HCT116 (cell line): ENCODE measurements around the gene PSG2. TPM values are rescaled to one million over a fixed set of nuclear protein-coding genes. Genes with fewer than 3 reads are reported as not detected.
"Not testable (repeated sequence)": the region's sequence is repeated elsewhere in the genome, so short reads cannot be mapped to it uniquely, and the experiment has no call there.

Experiments used
- ATAC-seq: fragments of 200-7000 bp; cut with Tn5 transposase; 2 replicates; pipeline ENCODE4 v1.9.1; 2020; ENCODE audit warnings: mild to moderate bottlenecking, moderate library complexity
- BruUV-seq: library from RNA; stranded (reverse); fragments of 400-500 nt; replicated peaks from 2 replicates; lab custom pipeline; 2021; lab: Mats Ljungman, UMichigan
- CTCF ChIA-PET: fragments of 300-600 bp; sonication (Branson Sonifier 250); formaldehyde crosslinking; loops from one replicate; lab custom pipeline; 2021; ENCODE audit warnings: antibody characterized with exemption; lab: Charles Lee
- POLR2A ChIA-PET: fragments of 300-600, 350-600 bp; sonication (Branson Sonifier 250); formaldehyde crosslinking; loops from one replicate; lab custom pipeline; 2021; ENCODE audit warnings: antibody characterized with exemption; lab: Charles Lee
- RAD21 ChIA-PET, 2 experiments: fragments of 300-600 bp; sonication (Branson Sonifier 250); formaldehyde crosslinking; loops; one replicate each; lab custom pipeline; 2023; ENCODE audit warnings: low total read pairs in 2 of 2; ENCODE audit not compliant: uncharacterized antibody in 2 of 2, unreplicated experiment in 2 of 2, low non-redundant PET in 1 of 2; lab: Charles Lee
- DNase-seq: peaks from one replicate; pipeline ENCODE4 v3.0.0-alpha.2; 2010; ENCODE audit warnings: low read depth, low spot score
- H2AFZ ChIP-seq: fragments of 200-600 bp; shearing (Covaris generic), sonication (generic); 2 replicates; pipeline ENCODE4 v1.6.1; 2017; ENCODE audit warnings: low read depth, mixed run types, mixed read lengths, antibody characterized with exemption, low read length; ENCODE audit not compliant: poor library complexity, severe bottlenecking
- H3K27ac ChIP-seq: 2 replicates; pipeline ENCODE4 v1.5.1; 2012; ENCODE audit warnings: low read depth, low read length
- H3K27me3 ChIP-seq: fragments of 200-600 bp; sonication (generic); 2 replicates; pipeline ENCODE4 v1.6.1; 2016; ENCODE audit warnings: mixed run types, low read length, mixed read lengths; ENCODE audit not compliant: insufficient read depth
- H3K36me3 ChIP-seq, 2 experiments: fragments of 200-500 bp in 1 of 2; fragments of 200-600 bp in 1 of 2; sonication (Bioruptor generic) in 1 of 2; sonication (generic) in 1 of 2; 2 replicates each; pipeline versions ENCODE4 v1.5.1 to v1.6.1; 2014 to 2016; ENCODE audit warnings: low read length in 2 of 2, inconsistent platforms in 1 of 2, mixed read lengths in 1 of 2, mixed run types in 1 of 2; ENCODE audit not compliant: insufficient read depth in 2 of 2, control insufficient read depth in 1 of 2
- H3K4me1 ChIP-seq, 2 experiments: fragments of 200-600 bp in 1 of 2; sonication (generic) in 1 of 2; 2 replicates each; pipeline versions ENCODE4 v1.5.1 to v1.6.1; 2012 to 2017; ENCODE audit warnings: low read length in 2 of 2, inconsistent platforms in 1 of 2, mild to moderate bottlenecking in 1 of 2, mixed read lengths in 1 of 2, mixed run types in 1 of 2, moderate library complexity in 1 of 2; ENCODE audit not compliant: insufficient read depth in 2 of 2, control insufficient read depth in 1 of 2
- H3K4me2 ChIP-seq: fragments of 200-600 bp; sonication (generic); 2 replicates; pipeline ENCODE4 v1.6.1; 2017; ENCODE audit warnings: mixed run types, low read length, mixed read lengths
- H3K4me3 ChIP-seq, 2 experiments: fragments of 200-600 bp in 1 of 2; sonication (generic) in 1 of 2; replicated peaks in 1 of 2; 2 replicates each; pipeline ENCODE4 v1.5.1; 2011 to 2016; ENCODE audit warnings: low read length in 2 of 2, control low read depth in 1 of 2, low read depth in 1 of 2, mild to moderate bottlenecking in 1 of 2, mixed read lengths in 1 of 2, mixed run types in 1 of 2
- H3K79me2 ChIP-seq: fragments of 200-600 bp; sonication (generic); 2 replicates; pipeline ENCODE4 v1.6.1; 2017; ENCODE audit warnings: mild to moderate bottlenecking, mixed run types, low read length, moderate library complexity, mixed read lengths; ENCODE audit not compliant: insufficient read depth
- H3K9ac ChIP-seq: fragments of 200-600 bp; sonication (generic); 2 replicates; pipeline ENCODE4 v1.6.1; 2016; ENCODE audit warnings: low read length, mixed read lengths
- H3K9me2 ChIP-seq: fragments of 200-600 bp; sonication (generic), shearing (Covaris generic); 2 replicates; pipeline ENCODE4 v1.6.1; 2017; ENCODE audit warnings: mixed run types, mild to moderate bottlenecking, moderate library complexity; ENCODE audit not compliant: insufficient read depth
- H3K9me3 ChIP-seq, 2 experiments: fragments of 200-500 bp in 1 of 2; fragments of 200-600 bp in 1 of 2; sonication (Bioruptor generic) in 1 of 2; sonication (generic) in 1 of 2; 2 replicates each; pipeline ENCODE4 v1.6.1; 2014 to 2017; ENCODE audit warnings: low read length in 2 of 2, mixed read lengths in 2 of 2, inconsistent platforms in 1 of 2, low read depth in 1 of 2, mild to moderate bottlenecking in 1 of 2, mixed run types in 1 of 2, moderate library complexity in 1 of 2; ENCODE audit not compliant: control insufficient read depth in 1 of 2, insufficient read depth in 1 of 2
- H4K20me1 ChIP-seq: fragments of 200-600 bp; sonication (generic), shearing (Covaris generic); 2 replicates; pipeline ENCODE4 v1.6.1; 2017; ENCODE audit warnings: mixed run types, mild to moderate bottlenecking, moderate library complexity; ENCODE audit not compliant: insufficient read depth
- ELF1 ChIP-seq: IDR thresholded peaks from 2 replicates; pipeline ENCODE4 v1.6.1; 2012; ENCODE audit warnings: low read depth, borderline replicate concordance
- JUND ChIP-seq: IDR thresholded peaks from 2 replicates; pipeline ENCODE4 v1.6.1; 2012
- MAX ChIP-seq: IDR thresholded peaks from 2 replicates; pipeline ENCODE4 v1.6.1; 2012
- RAD21 ChIP-seq: IDR thresholded peaks from 2 replicates; pipeline ENCODE4 v1.6.1; 2012; ENCODE audit warnings: low read depth, mild to moderate bottlenecking
- TCF7L2 ChIP-seq: IDR thresholded peaks from 2 replicates; pipeline ENCODE4 v1.7.0; 2011; ENCODE audit warnings: borderline replicate concordance, inconsistent platforms; ENCODE audit not compliant: insufficient read depth, insufficient read length; ENCODE audit errors: extremely low read depth
- intact Hi-C: fragments of 100-400 bp; cut with micrococcal nuclease; formaldehyde crosslinking; loops from 2 replicates; pipeline ENCODE4 v1.10.0; 2022
- total RNA-seq: library from RNA; stranded (reverse); gene quantifications from one replicate; pipeline ENCODE4 v1.2.1, GENCODE V29; 2021; ENCODE audit not compliant: unreplicated experiment
- TF ChIP-seq, protein P1 (sequence below), 3 experiments: fragments of 200-600 bp in 1 of 3; sonication (generic) in 1 of 3; IDR thresholded peaks in 2 of 3; conservative IDR thresholded peaks in 1 of 3; 2 replicates each; pipeline ENCODE4 v1.5.1; 2012 to 2017; ENCODE audit warnings: low read depth in 2 of 3, low read length in 2 of 3, antibody characterized with exemption in 1 of 3, borderline replicate concordance in 1 of 3, control low read depth in 1 of 3, mild to moderate bottlenecking in 1 of 3, mixed read lengths in 1 of 3, mixed run types in 1 of 3, moderate library complexity in 1 of 3; ENCODE audit not compliant: insufficient read depth in 1 of 3

Gene PSG2
- total RNA-seq, 1 experiment from 2014 or later = not detected

- Histone ChIP-seq H3K36me3 (no peaks in the 10 kb centered on the region), H3K9me2 (no peaks in the 10 kb centered on the region), H3K4me3 (no peak overlapping the region), H3K9me3 (no peaks in the 10 kb centered on the region), H3K4me1 (no peaks in the 10 kb centered on the region), H2AFZ (no peak overlapping the region), H3K79me2 (no peaks in the 10 kb centered on the region), H3K27ac (no peak overlapping the region), H3K9ac (no peak overlapping the region), H3K4me2 (no peak overlapping the region), H3K27me3 (no peaks in the 10 kb centered on the region), H4K20me1 (no peaks in the 10 kb centered on the region)
- POLR2A ChIA-PET = no interaction called here
- ATAC-seq (no peak), DNase-seq (no peak)
- TF ChIP-seq MAX (no peak), TCF7L2 (no peak), RAD21 (no peak), ELF1 (no peak), JUND (no peak)
- intact Hi-C loops = loop anchor here (10.0 kb wide), 1 partner anchor 311 kb away; no protein-coding TSS in a partner anchor
- BruUV-seq = no TSS peak
- RAD21 ChIA-PET = no interaction called here
- CTCF ChIA-PET = interaction anchor here (1.2 kb wide), 1 partner anchor 86 kb away, joined by 3 read pairs; no protein-coding TSS in a partner anchor
Observed at GRCh38 chr19:43105496-43105895, 23.0 kb upstream of the PSG2 start.

- RAD21 ChIA-PET, H3K9me3 ChIP-seq, H3K27ac ChIP-seq, H3K27me3 ChIP-seq, POLR2A ChIA-PET, H3K9ac ChIP-seq, H3K4me3 ChIP-seq, H2AFZ ChIP-seq, H3K4me1 ChIP-seq, H3K79me2 ChIP-seq, H4K20me1 ChIP-seq, H3K4me2 ChIP-seq, H3K36me3 ChIP-seq, H3K9me2 ChIP-seq, BruUV-seq: not testable (repeated sequence)
- ATAC-seq (peak; percentile 82), DNase-seq (peak; percentile 57)
- TF ChIP-seq, protein P1, sequence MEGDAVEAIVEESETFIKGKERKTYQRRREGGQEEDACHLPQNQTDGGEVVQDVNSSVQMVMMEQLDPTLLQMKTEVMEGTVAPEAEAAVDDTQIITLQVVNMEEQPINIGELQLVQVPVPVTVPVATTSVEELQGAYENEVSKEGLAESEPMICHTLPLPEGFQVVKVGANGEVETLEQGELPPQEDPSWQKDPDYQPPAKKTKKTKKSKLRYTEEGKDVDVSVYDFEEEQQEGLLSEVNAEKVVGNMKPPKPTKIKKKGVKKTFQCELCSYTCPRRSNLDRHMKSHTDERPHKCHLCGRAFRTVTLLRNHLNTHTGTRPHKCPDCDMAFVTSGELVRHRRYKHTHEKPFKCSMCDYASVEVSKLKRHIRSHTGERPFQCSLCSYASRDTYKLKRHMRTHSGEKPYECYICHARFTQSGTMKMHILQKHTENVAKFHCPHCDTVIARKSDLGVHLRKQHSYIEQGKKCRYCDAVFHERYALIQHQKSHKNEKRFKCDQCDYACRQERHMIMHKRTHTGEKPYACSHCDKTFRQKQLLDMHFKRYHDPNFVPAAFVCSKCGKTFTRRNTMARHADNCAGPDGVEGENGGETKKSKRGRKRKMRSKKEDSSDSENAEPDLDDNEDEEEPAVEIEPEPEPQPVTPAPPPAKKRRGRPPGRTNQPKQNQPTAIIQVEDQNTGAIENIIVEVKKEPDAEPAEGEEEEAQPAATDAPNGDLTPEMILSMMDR (IDR thresholded peaks at IDR 0.05 in 2 of 3, conservative IDR thresholded peaks at IDR 0.05 in 1 of 3; ENCODE audit: borderline replicate concordance in 1 of 3, insufficient read depth in 1 of 3, low read depth in 2 of 3, low read length in 2 of 3) = peak; percentile 65 to 78 (median 66)
- TF ChIP-seq RAD21 = peak; percentile 85
- intact Hi-C loops = loop anchor here (5.0 to 10.0 kb wide), 3 partner anchors 88 to 310 kb away; partner anchors contain the start of gene PSG4
- CTCF ChIA-PET = interaction anchor here (0.6 to 1.7 kb wide), 6 partner anchors 83 to 321 kb away, joined by 3 to 9 read pairs (median 4); no protein-coding TSS in a partner anchor
Observed at GRCh38 chr19:43104215-43104850, 21.8 kb upstream of the PSG2 start.
